NCI-H1417 treated with DMSO at 0.1 percent for 48 hours (cell line): ENCODE data around the gene USP36.
"Not testable (repeated sequence)": the region's sequence is repeated elsewhere in the genome, so short reads cannot be mapped to it uniquely, and the experiment has no call there.

Experiments used
- DNase-seq: peaks from one replicate; lab custom pipeline; 2025; lab: John Stamatoyannopoulos, UW

The USP36 gene

DNA sequence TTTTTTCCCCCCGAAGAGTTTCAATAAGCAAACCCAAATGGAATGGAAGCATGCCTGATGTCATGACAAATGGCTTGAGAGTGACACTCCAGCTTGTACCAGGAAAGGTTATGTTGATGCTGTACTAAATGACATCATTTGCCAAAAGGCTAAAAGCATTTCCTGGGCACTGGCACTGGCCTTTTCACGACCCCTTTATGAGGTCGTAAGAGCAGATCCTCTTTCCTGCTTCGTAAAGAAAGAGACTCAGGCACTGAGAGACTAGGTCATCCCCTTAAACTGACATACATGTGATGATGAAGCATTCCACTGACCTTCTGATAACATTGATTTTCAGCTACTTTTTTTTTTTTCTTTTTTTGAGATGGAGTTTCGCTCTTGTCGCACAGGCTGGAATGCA lies 31.9 kb upstream of the USP36 start:
- DNase-seq: no peak

DNA sequence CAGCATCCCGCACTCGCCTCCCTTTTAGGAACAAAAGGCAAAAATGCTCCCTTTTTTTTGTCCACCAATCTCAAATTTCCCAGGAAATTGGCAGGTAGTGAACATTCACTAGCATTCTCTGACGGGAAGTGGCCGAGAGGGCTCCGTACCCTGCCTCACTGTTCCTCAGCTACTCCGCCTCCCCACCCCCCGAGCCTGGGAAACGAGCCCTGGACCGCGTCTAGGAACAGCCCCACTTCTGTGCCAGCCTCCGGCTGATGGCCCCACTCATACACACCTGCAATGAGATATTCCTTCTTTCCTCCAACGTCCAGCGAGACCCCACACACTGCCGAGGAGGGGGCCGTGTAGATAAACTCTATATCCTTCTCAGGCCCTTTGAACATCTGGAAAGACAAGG lies 30.0 kb upstream of the USP36 start:
- DNase-seq: no peak

- DNase-seq: no peak
These were observed 27.8 kb upstream of the USP36 start for GRCh38 chr17:78868391-78868790.

DNA sequence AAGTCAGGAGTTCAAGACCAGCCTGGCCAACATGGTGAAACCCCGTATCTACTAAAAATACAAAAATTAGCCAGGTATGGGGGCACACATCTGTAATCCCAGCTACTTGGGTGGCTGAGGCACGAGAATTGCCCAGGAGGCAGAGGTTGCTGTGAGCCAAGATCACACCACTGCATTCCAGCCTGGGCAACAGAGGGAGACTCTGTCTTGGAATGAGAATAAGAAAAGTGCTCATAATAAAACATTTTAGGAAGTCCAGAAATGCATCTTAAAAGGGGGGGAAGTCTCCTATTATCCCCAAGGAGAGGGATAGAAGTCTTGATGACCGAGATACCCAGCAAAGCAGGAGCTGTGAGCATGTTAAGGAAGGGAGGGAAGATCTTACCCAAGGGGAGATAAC lies 26.4 kb upstream of the USP36 start:
- not testable (repeated sequence) for DNase-seq

- no peak for DNase-seq
These were observed 25.2 kb upstream of the USP36 start for GRCh38 chr17:78865682-78866390.

DNA sequence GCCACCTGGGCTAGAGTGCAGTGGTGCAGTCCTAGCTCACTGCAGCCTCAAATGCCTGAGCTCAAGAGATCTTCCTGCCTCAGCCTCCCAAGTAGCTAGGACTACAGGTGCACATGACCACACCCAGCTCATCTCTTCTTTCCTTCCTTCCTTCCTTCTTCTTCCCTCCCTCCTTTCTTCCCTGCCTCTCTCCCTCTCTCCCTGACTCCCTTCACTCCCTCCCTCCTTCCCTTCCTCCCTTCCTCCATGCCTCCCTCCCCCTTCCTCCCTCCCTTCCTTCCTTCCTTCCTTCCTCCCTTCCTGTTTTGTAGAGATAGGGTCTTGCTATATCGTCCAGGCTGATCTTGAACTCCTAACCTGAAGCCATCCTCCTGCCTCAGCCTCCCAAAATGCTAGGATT lies 23.5 kb upstream of the USP36 start:
- no peak for DNase-seq

GRCh38 chr17:78862073-78863023 lies 21.7 kb upstream of the USP36 start:
- no peak for DNase-seq

GRCh38 chr17:78861229-78861628 lies 20.6 kb upstream of the USP36 start:
- DNase-seq: no peak

DNA sequence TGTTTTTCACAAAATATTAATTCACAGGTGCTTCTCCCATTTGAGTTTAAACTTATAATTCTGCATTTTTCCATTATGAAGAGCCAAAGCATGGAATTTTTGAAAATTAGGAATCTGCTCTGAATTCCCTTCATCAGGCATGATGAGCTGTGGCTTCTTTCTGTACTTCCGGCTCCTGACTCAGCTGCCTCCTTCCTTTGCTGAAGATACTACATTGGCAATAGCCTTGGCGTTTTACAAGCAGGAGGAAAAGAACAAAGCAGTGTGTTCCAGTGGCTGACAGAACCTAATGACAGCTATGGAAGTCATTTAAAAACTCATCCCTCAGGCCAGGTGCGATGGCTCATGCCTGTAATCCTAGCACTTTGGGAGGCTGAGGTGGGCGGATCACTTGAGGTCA lies 18.4 kb upstream of the USP36 start:
- DNase-seq: no peak

GRCh38 chr17:78857266-78857665 lies 16.7 kb upstream of the USP36 start:
- no peak for DNase-seq

DNA sequence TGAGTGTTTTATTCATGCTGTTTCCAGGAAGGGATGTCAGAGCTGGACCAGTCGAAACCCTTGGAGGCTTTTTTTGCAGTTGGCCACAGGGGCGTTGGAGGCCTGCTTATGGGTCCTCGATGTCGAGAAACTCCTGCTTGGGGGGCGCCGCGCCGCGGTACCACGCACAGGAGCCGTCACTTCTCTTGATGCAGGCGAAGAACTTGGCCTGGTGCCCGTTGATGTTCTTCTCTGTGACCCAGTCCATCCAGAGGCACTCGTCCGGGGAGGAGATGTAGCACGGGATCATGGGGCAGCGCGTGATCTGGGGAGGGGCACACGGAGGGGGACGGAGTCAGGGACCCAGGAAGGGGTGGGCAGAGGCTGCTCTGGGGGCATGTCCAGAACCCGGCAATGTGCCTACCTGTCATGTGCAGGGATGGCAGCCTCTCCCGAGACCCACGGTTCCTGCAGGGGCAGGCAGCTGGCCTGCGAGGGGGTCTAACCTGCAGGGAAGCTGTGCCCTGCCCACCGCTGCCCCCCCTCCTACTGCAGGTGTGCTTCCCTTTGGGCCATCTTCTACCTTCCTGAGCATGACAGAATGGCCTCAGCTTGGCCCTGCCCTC lies 15.0 kb upstream of the USP36 start:
- DNase-seq: no peak

GRCh38 chr17:78854508-78854907 lies 13.9 kb upstream of the USP36 start:
- no peak for DNase-seq

- DNase-seq: no peak
These were observed 13.3 kb upstream of the USP36 start for GRCh38 chr17:78853926-78854394.

DNA sequence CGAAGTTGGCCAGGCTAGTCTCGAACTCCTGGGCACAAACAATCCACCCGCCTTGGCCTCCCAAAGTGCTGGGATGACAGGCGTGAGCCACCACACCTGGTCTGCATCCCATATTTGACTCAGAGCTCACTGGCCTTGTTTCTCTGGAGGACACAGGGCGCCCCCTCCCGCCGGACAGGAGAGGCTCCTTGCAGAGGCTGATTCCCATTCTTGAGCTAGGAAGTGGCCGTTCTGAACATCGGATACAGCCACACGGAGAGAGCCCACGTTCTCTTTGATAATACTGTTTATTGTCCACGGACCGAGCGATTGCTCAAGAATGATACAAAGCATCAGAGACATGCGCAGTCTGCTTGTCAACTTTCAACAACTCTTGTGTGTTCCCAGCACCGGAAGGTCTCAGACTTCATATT lies 12.1 kb upstream of the USP36 start:
- no peak for DNase-seq

GRCh38 chr17:78849026-78849425 lies 8.4 kb upstream of the USP36 start:
- DNase-seq: no peak

- DNase-seq: no peak
These were observed 6.4 kb upstream of the USP36 start for GRCh38 chr17:78847052-78847451.

DNA sequence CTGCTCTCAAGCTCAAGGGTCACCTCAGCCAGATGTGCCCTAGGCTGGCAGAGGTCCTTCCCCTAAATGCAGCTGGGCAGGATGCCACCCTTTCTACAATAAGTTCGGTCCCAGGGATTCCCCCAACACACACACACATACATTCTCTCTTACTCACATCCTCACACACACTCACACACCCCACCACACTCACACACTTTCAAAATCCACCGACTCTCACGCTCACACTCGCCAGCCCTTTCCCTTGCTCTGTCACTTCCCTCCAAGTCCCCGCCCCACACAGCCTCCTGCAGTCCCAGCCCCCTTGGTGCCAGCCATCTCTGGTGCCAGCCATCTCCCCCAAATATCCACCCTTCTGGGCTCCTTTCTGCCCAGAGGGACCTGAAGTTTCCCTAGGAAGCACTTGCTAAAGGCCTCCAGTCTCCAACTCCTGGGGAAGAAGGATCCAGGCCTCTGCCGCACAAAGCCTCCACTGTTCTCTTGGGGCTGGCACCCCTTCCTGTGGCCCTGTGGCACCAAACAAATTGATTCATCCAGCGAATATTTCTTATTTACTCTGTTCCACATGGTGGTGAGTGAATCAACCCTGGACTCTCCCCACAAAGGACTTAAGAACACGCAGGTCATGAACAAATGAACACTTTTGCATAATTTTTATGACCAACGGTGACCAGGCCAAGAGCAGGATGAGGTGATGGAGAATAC lies 3.8 kb upstream of the USP36 start:
- DNase-seq: no peak

GRCh38 chr17:78842881-78843565 lies 2.4 kb upstream of the USP36 start:
- no peak for DNase-seq

- no peak for DNase-seq
These were observed 159 bp downstream of the USP36 start for GRCh38 chr17:78840530-78840779.

DNA sequence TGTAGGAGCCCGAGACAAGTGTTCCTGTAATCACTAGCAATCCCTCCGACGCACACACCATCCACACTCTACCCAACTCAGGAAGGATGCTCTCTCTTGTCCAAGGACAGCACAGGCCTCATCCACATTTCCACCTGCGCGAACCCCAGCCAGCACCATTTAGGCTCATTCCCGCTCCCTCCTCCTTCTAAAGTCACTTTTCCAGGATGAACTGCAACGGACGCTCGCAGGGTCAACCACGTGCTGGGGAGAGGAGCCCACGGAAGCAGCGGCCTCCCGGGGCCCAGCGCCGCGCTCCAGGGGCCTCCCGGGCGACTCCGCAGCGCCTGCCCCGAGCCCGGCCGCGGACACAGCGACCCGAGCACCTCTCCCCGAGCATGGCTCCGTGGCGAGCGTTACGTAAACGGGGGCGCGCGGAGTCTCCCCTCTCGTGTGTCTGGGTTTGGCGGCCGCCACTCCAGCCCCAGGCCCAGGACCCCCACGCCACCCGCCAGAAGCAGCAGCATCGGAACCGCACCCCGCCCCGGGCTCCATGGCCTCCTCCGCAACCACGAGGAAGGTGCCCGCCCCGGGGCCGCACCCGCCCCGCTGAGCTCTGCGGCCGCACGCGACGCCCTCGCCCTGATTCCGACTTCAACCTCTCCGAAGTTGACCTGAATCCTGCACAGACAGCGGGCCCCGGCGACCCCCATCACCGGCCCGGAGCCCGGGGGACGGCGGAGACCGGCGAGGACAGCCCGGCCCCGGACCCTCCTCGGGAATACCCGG lies 668 bp downstream of the USP36 start:
- no peak for DNase-seq

DNA sequence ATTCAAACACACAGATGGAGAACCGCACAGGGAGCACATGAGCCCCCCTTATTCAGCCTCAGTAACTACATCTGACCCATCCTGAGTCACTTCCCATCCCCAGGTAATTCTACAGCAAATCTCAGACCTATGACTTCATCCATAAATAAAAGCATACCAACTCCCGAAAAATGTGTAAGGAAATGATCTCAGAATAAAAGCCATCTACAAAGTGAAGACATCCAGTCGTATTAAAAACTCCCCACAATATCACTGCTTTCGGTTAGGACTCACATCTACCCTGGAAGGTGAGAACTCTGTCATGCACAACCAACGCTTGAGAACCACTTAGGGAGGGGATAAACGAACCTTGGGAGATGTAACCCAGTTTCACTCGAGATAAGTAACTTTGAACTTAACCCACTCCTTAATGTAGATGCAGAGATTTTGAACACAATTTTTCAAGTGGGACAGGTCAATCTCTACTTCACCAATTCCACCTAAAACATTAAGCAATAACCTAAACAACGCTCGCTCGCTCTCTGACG lies 1.3 kb downstream of the USP36 start:
- DNase-seq: no peak
